ENCODE measurements around the gene ACSL6.

ACSL6 gene

DNA sequence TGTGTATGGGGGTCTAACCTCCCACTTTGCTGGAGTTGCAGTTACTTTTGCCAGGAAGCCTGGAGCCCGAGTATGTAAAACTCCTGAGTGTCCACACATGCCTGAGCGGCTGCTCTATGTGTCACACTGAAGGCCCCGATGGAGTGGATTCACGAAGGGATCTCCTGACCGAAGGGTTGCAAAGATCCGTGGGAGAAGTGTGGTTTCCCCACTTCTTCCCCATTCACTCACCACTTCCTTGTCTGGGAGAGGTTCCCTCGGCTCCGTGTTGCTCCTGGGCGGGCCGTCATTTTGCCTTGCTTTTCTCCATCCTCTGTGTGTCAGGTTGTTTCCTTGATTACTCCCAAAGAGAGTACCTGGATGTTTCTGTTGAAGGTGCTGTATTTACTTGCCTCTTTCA, 32.7 kb upstream of the ACSL6 start:
- no peaks in the 10 kb centered on the region for H3K4me1 ChIP-seq (ENCODE audit: control insufficient read depth in 1 of 2, insufficient read depth in 2 of 2, low read length in 2 of 2)
- no peaks in the 10 kb centered on the region for H3K9me3 ChIP-seq (ENCODE audit: control insufficient read depth in 1 of 2, low read length in 2 of 2)
- no peaks in the 10 kb centered on the region for H3K27me3 ChIP-seq (ENCODE audit: control insufficient read depth in 1 of 2, insufficient read depth in 2 of 2, low read length in 2 of 2)
- H3K9ac ChIP-seq (ENCODE audit: low read depth in 1 of 2, low read length in 2 of 2): no peak overlapping the region
- H3K36me3 ChIP-seq (ENCODE audit: control insufficient read depth in 1 of 2, insufficient read depth in 2 of 2, low read length in 2 of 2): no peaks in the 10 kb centered on the region
- H3K27ac ChIP-seq (ENCODE audit: low read depth, low read length): no peak overlapping the region
- H3K4me3 ChIP-seq (ENCODE audit: low read depth in 1 of 2, low read length in 2 of 2): no peak overlapping the region

DNA sequence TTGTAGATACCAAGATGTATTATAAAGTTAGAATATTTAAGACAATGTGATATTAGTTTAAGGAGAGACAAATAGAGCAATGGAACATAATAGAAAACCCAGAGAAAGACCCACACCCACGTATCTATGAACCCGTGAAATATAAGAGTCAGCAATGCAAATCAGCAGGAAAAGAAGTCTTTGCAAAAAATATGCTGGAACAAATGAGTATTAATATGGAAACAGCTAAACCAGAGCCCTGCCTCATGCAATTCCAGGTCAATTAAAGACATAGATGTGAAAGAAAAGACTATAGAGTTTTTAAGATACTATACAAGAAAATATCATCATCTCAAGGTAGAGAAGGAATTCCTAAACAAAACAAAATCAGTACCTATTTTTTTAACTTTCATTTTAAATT, 25.9 kb upstream of the ACSL6 start:
- no peaks in the 10 kb centered on the region for H3K4me1 ChIP-seq (ENCODE audit: control insufficient read depth in 1 of 2, insufficient read depth in 2 of 2, low read length in 2 of 2)
- H3K9ac ChIP-seq (ENCODE audit: low read depth in 1 of 2, low read length in 2 of 2): no peak overlapping the region
- H3K9me3 ChIP-seq (ENCODE audit: control insufficient read depth in 1 of 2, low read length in 2 of 2): peaks cover 0 to 4% of the 10 kb centered on the region in 2 donors
- no peaks in the 10 kb centered on the region for H3K27me3 ChIP-seq (ENCODE audit: control insufficient read depth in 1 of 2, insufficient read depth in 2 of 2, low read length in 2 of 2)
- H3K36me3 ChIP-seq (ENCODE audit: control insufficient read depth in 1 of 2, insufficient read depth in 2 of 2, low read length in 2 of 2): no peaks in the 10 kb centered on the region
- H3K4me3 ChIP-seq (ENCODE audit: low read depth in 1 of 2, low read length in 2 of 2): no peak overlapping the region
- H3K27ac ChIP-seq (ENCODE audit: low read depth, low read length): no peak overlapping the region

DNA sequence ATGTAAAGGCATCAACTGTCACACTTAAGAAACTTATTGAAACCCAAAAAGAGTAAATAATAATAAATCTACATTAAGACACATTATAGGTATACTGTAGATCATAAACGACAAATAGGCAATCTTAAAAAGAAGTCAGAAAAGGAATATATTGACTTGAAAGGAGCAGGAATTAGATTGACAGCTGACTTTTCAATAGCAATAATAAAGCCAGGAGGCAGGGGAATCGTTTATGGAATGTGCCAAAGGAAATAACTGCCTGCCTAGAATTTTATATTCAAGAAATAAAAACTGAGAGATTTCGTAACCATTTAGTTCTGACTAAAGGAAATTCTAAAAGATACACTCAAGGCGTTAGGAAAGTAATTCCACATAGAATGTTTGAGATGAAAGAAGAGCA, 21.7 kb upstream of the ACSL6 start:
- peaks cover 19 to 28% of the 10 kb centered on the region in 2 donors for H3K4me1 ChIP-seq (ENCODE audit: control insufficient read depth in 1 of 2, insufficient read depth in 2 of 2, low read length in 2 of 2)
- H3K36me3 ChIP-seq (ENCODE audit: control insufficient read depth in 1 of 2, insufficient read depth in 2 of 2, low read length in 2 of 2): no peaks in the 10 kb centered on the region
- no peak overlapping the region for H3K27ac ChIP-seq (ENCODE audit: low read depth, low read length)
- H3K27me3 ChIP-seq (ENCODE audit: control insufficient read depth in 1 of 2, insufficient read depth in 2 of 2, low read length in 2 of 2): no peaks in the 10 kb centered on the region
- no peak overlapping the region for H3K9ac ChIP-seq (ENCODE audit: low read depth in 1 of 2, low read length in 2 of 2)
- H3K9me3 ChIP-seq (ENCODE audit: control insufficient read depth in 1 of 2, low read length in 2 of 2): peaks cover 0 to 4% of the 10 kb centered on the region in 2 donors
- H3K4me3 ChIP-seq (ENCODE audit: low read depth in 1 of 2, low read length in 2 of 2): no peak overlapping the region

DNA sequence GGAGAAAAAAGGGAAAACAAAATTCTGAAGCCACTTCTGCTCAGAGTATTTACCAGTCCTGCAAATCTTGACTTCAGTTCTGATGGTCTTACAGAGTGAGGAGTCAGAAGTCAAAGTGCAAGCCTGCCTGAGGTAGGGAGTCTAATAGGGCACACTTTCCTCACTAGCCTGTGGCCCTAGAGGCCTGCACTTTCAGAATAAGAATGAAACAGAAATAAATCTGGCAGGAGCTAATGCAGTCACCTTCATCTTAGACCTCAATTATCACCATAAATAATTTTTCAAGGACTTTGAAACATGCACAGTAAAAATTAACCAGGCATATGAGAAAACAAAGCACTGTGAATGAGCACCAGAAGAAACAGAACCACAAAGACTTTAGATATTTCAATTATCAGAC, 20.7 kb upstream of the ACSL6 start:
- H3K27me3 ChIP-seq (ENCODE audit: control insufficient read depth in 1 of 2, insufficient read depth in 2 of 2, low read length in 2 of 2): no peaks in the 10 kb centered on the region
- H3K4me3 ChIP-seq (ENCODE audit: low read depth in 1 of 2, low read length in 2 of 2): no peak overlapping the region
- no peaks in the 10 kb centered on the region for H3K36me3 ChIP-seq (ENCODE audit: control insufficient read depth in 1 of 2, insufficient read depth in 2 of 2, low read length in 2 of 2)
- peaks cover 19 to 28% of the 10 kb centered on the region in 2 donors for H3K4me1 ChIP-seq (ENCODE audit: control insufficient read depth in 1 of 2, insufficient read depth in 2 of 2, low read length in 2 of 2)
- H3K9me3 ChIP-seq (ENCODE audit: control insufficient read depth in 1 of 2, low read length in 2 of 2): peaks cover 0 to 4% of the 10 kb centered on the region in 2 donors
- no peak overlapping the region for H3K27ac ChIP-seq (ENCODE audit: low read depth, low read length)
- no peak overlapping the region for H3K9ac ChIP-seq (ENCODE audit: low read depth in 1 of 2, low read length in 2 of 2)

DNA sequence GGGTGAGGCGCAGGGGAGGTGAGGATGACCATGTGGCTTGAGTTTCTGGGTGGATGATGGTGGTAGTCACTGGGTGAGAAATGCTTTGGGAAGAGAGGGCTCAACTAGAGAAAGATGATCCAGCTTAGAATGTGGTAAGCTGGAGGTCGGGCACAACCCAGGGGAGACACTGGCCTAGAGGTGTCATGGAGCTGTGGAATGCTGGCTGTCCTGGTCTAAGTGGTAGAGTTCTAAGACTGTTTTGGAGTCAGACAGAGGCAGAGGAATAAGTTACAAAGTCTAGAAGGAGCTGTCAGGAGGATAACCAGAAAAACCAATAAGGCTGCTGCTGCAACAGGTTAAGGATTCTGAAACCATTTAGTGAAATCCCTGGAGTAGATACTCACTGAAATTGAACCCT, 19.2 kb upstream of the ACSL6 start:
- peaks cover 19 to 31% of the 10 kb centered on the region in 2 donors for H3K4me1 ChIP-seq (ENCODE audit: control insufficient read depth in 1 of 2, insufficient read depth in 2 of 2, low read length in 2 of 2)
- H3K27me3 ChIP-seq (ENCODE audit: control insufficient read depth in 1 of 2, insufficient read depth in 2 of 2, low read length in 2 of 2): no peaks in the 10 kb centered on the region
- H3K9me3 ChIP-seq (ENCODE audit: control insufficient read depth in 1 of 2, low read length in 2 of 2): peaks cover 0 to 4% of the 10 kb centered on the region in 2 donors

DNA sequence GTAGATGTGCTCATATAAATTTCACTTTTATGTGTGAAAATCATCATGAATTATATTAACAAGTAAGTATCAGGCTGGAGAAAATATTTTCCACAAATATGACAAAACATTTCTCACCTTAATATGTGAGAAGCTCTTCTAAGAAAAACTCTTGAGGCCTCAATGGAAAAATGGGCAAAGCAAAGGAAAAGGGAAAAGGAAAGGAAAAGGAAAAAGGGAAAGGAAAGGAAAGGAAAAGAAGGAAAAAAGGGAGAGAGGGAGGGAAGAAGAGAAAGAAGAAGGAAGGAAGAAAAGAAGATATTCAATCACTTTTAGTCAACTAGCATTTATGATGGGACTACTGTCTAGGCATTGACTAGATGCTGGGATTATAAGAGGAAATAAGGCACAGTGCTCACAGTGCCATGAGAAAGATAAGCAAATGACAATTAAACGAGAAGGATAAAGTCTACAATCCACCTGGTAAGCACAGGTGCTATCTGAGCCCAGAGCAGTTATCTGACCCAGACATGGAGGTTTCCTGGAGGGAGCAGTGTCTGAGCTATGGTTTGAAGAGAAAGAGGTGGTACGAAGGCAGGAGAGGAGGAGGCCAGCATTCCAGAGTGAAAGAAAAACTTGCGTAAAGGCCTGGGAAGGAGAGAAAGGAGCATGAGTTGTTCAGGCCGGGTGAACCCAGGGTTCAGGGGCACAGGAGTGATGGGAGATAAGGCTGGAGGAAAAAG, 18.3 kb upstream of the ACSL6 start:
- peaks cover 19 to 31% of the 10 kb centered on the region in 2 donors for H3K4me1 ChIP-seq (ENCODE audit: control insufficient read depth in 1 of 2, insufficient read depth in 2 of 2, low read length in 2 of 2)

More for the DNA sequence above, 19.2 kb upstream of the ACSL6 start:
- Histone ChIP-seq H3K9ac (ENCODE audit: low read depth in 1 of 2, low read length in 2 of 2) (no peak overlapping the region), H3K27ac (ENCODE audit: low read depth, low read length) (no peak overlapping the region), H3K36me3 (ENCODE audit: control insufficient read depth in 1 of 2, insufficient read depth in 2 of 2, low read length in 2 of 2) (no peaks in the 10 kb centered on the region), H3K4me3 (ENCODE audit: low read depth in 1 of 2, low read length in 2 of 2) (no peak overlapping the region)

DNA sequence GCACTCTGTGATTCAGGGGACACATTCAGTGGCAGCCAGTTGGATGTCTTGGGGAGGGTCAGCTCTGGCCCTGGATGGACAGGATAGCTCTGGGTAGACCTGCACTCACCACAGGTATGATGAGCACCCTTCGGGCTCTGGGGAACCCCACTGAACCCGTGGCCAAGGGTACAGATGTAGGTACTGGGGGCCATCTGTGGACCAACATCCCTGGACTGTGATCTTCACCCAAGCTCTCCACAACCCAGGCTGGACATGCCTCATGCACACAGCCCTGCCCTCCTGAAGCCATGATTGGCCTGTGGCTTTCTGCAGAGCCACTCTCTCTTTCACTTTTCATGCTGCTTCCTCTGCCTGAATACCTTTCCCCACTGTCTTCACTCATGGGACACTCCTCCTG, 15.6 kb upstream of the ACSL6 start:
- H3K4me3 ChIP-seq (ENCODE audit: low read depth in 1 of 2, low read length in 2 of 2): no peak overlapping the region
- no peak overlapping the region for H3K27ac ChIP-seq (ENCODE audit: low read depth, low read length)
- peaks cover 19 to 31% of the 10 kb centered on the region in 2 donors for H3K4me1 ChIP-seq (ENCODE audit: control insufficient read depth in 1 of 2, insufficient read depth in 2 of 2, low read length in 2 of 2)
- H3K36me3 ChIP-seq (ENCODE audit: control insufficient read depth in 1 of 2, insufficient read depth in 2 of 2, low read length in 2 of 2): no peaks in the 10 kb centered on the region
- no peak overlapping the region for H3K9ac ChIP-seq (ENCODE audit: low read depth in 1 of 2, low read length in 2 of 2)
- no peaks in the 10 kb centered on the region for H3K9me3 ChIP-seq (ENCODE audit: control insufficient read depth in 1 of 2, low read length in 2 of 2)
- peaks cover 2 to 8% of the 10 kb centered on the region in 2 donors for H3K27me3 ChIP-seq (ENCODE audit: control insufficient read depth in 1 of 2, insufficient read depth in 2 of 2, low read length in 2 of 2)

More for the DNA sequence above, 18.3 kb upstream of the ACSL6 start:
- H3K27me3 ChIP-seq (ENCODE audit: control insufficient read depth in 1 of 2, insufficient read depth in 2 of 2, low read length in 2 of 2): no peaks in the 10 kb centered on the region
- H3K9ac ChIP-seq (ENCODE audit: low read depth in 1 of 2, low read length in 2 of 2): no peak overlapping the region
- no peaks in the 10 kb centered on the region for H3K36me3 ChIP-seq (ENCODE audit: control insufficient read depth in 1 of 2, insufficient read depth in 2 of 2, low read length in 2 of 2)
- H3K4me3 ChIP-seq (ENCODE audit: low read depth in 1 of 2, low read length in 2 of 2): no peak overlapping the region
- peaks cover 0 to 4% of the 10 kb centered on the region in 2 donors for H3K9me3 ChIP-seq (ENCODE audit: control insufficient read depth in 1 of 2, low read length in 2 of 2)
- H3K27ac ChIP-seq (ENCODE audit: low read depth, low read length): no peak overlapping the region

DNA sequence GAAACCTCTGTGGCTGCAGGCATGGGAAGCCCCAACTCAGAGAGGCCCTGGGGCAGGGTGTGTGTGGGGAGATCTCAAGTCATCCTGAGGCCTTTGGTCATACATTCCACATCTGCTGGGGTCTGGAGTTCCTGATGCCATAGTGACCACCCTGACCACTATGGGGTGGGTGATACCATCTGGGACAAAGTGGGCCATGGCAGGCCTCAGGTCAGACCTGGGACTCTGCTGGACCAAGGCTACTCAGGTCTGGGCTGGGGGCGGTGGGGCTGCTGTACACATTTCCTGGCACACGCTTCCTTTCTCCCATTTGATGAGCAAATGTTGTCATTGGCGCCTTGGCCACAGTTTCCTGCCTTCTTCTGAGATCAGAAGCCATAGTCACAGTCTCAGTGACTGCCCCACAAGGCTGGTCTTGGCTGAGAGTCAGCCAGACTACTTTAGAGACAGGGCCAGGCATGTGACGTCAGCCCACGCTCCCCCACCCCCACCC, 15.1 kb upstream of the ACSL6 start:
- H3K4me1 ChIP-seq (ENCODE audit: control insufficient read depth in 1 of 2, insufficient read depth in 2 of 2, low read length in 2 of 2): peaks cover 14 to 26% of the 10 kb centered on the region in 2 donors
- H3K27ac ChIP-seq (ENCODE audit: low read depth, low read length): no peak overlapping the region
- no peak overlapping the region for H3K9ac ChIP-seq (ENCODE audit: low read depth in 1 of 2, low read length in 2 of 2)
- H3K36me3 ChIP-seq (ENCODE audit: control insufficient read depth in 1 of 2, insufficient read depth in 2 of 2, low read length in 2 of 2): no peaks in the 10 kb centered on the region
- H3K9me3 ChIP-seq (ENCODE audit: control insufficient read depth in 1 of 2, low read length in 2 of 2): no peaks in the 10 kb centered on the region
- H3K27me3 ChIP-seq (ENCODE audit: control insufficient read depth in 1 of 2, insufficient read depth in 2 of 2, low read length in 2 of 2): peaks cover 2 to 8% of the 10 kb centered on the region in 2 donors
- H3K4me3 ChIP-seq (ENCODE audit: low read depth in 1 of 2, low read length in 2 of 2): no peak overlapping the region

DNA sequence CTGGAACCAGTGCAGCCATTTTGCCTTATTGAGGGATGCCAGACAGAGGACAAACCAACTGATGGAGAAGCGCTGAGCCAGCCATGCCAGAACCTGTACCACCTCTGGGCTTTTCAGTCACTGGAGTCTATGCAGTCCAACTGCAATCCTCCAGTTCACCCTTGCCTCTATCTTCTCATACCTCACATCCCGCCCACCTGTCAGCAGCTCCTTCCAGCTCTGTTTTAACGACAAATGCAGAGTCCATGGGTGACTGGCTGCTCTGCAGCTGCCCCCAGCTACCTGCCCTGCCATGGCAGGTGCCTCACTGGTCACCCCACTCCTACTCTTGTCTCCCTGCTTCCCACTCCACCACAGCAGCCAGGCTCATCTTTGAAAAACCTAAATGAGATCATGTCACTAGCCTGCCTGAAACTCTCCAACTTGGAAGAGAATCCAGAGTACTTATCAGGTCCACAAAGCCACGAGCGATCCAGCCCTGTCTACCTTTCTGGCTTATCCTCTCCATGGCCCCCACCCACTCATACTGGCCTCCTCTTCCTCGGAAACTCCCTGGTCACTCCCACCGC, 14.0 kb upstream of the ACSL6 start:
- no peak overlapping the region for H3K27ac ChIP-seq (ENCODE audit: low read depth, low read length)
- no peak overlapping the region for H3K4me3 ChIP-seq (ENCODE audit: low read depth in 1 of 2, low read length in 2 of 2)
- peaks cover 2 to 8% of the 10 kb centered on the region in 2 donors for H3K27me3 ChIP-seq (ENCODE audit: control insufficient read depth in 1 of 2, insufficient read depth in 2 of 2, low read length in 2 of 2)
- H3K4me1 ChIP-seq (ENCODE audit: control insufficient read depth in 1 of 2, insufficient read depth in 2 of 2, low read length in 2 of 2): peaks cover 11 to 16% of the 10 kb centered on the region in 2 donors
- H3K9ac ChIP-seq (ENCODE audit: low read depth in 1 of 2, low read length in 2 of 2): no peak overlapping the region
- no peaks in the 10 kb centered on the region for H3K36me3 ChIP-seq (ENCODE audit: control insufficient read depth in 1 of 2, insufficient read depth in 2 of 2, low read length in 2 of 2)
- no peaks in the 10 kb centered on the region for H3K9me3 ChIP-seq (ENCODE audit: control insufficient read depth in 1 of 2, low read length in 2 of 2)

DNA sequence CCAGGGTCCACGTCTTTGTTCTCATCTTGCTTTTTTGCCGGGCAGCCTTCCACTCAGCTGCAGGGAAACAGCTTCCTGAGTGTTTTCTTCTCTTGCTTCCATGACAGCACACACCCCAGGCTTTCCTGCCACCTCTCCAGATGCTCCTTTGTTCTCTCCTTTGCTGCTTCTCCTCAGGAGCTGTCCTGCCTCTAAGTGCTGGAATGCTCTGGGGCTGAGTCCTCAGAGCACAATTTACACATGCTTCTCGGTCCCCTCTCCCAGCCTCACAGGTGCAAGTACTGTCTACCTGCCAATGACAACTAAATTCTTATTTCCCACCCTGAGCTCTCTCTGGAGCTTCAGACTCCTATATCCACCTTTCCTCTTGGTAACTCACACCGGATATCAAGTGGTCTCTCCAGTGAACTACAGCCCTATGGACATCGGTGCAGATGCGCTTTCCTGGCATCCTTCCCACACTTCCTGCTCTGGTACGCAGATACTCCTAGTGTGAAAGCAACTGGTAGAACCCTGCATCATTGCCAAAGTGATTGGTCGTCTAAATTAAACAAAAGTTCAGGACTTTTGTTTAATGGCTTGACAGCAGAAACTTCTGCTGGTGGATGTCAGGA, 13.4 kb upstream of the ACSL6 start:
- Histone ChIP-seq H3K27ac (ENCODE audit: low read depth, low read length) (no peak overlapping the region), H3K9me3 (ENCODE audit: control insufficient read depth in 1 of 2, low read length in 2 of 2) (no peaks in the 10 kb centered on the region), H3K4me1 (ENCODE audit: control insufficient read depth in 1 of 2, insufficient read depth in 2 of 2, low read length in 2 of 2) (peaks cover 7 to 10% of the 10 kb centered on the region in 2 donors), H3K36me3 (ENCODE audit: control insufficient read depth in 1 of 2, insufficient read depth in 2 of 2, low read length in 2 of 2) (no peaks in the 10 kb centered on the region), H3K27me3 (ENCODE audit: control insufficient read depth in 1 of 2, insufficient read depth in 2 of 2, low read length in 2 of 2) (peaks cover 2 to 8% of the 10 kb centered on the region in 2 donors), H3K9ac (ENCODE audit: low read depth in 1 of 2, low read length in 2 of 2) (no peak overlapping the region), H3K4me3 (ENCODE audit: low read depth in 1 of 2, low read length in 2 of 2) (no peak overlapping the region)

Measured in duodenal mucosa (tissue), 2 donors.